WERI-Rb-1 (cell line): ENCODE measurements around the gene PTN.
"Not testable (repeated sequence)": the region's sequence is repeated elsewhere in the genome, so short reads cannot be mapped to it uniquely, and the experiment has no call there.

Experiments
- DNase-seq: peaks from one replicate; pipeline ENCODE4 v3.0.0-alpha.2; 2020
- H3K27ac ChIP-seq: fragments of 250-450 bp; sonication (Bioruptor Pico); 2 replicates; pipeline ENCODE4 v1.5.1; 2020; ENCODE audit warnings: mild to moderate bottlenecking, moderate library complexity
- H3K27me3 ChIP-seq: fragments of 250-450 bp; sonication (Bioruptor Pico); 2 replicates; pipeline ENCODE4 v1.5.1; 2021; ENCODE audit warnings: mild to moderate bottlenecking, low read depth, moderate library complexity; ENCODE audit not compliant: insufficient read depth, severe bottlenecking
- H3K36me3 ChIP-seq: fragments of 250-450 bp; sonication (Bioruptor Pico); 2 replicates; pipeline ENCODE4 v1.5.1; 2020; ENCODE audit warnings: mild to moderate bottlenecking, moderate library complexity
- H3K4me3 ChIP-seq: 2 replicates; pipeline ENCODE4 v1.5.1; 2011; ENCODE audit warnings: low read depth, mild to moderate bottlenecking, control low read depth, low read length
- H3K9me3 ChIP-seq: fragments of 250-450 bp; sonication (Bioruptor Pico); 2 replicates; pipeline ENCODE4 v1.5.1; 2021; ENCODE audit warnings: mild to moderate bottlenecking, moderate library complexity; ENCODE audit not compliant: severe bottlenecking
- CTCF ChIP-seq: IDR thresholded peaks from 2 replicates; pipeline ENCODE4 v1.5.1; 2011; ENCODE audit warnings: low read depth, mild to moderate bottlenecking, control low read depth, inconsistent platforms, low read length

The PTN gene

DNA sequence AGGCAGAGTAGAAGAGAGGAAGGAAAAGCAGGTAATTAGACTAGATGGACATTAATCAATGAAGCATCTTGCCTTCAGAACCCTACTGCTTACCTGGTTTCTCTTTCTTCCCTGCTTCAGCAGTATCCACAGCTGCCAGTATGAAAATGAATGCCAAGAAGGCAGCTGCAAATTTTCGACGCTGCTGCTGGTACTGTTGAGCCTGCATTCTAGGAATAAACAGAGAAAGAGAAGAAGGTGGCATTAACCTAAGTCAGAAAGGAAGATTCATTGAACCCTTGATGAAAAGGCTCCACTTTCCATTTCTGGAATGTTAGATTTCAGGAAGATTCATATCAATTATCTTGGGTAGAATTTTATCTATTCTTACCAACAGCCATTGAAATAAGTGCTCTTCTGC lies 88.8 kb downstream of the PTN start:
- H3K4me3 ChIP-seq: no peak overlapping the region
- no peaks in the 10 kb centered on the region for H3K9me3 ChIP-seq
- H3K27me3 ChIP-seq: no peaks in the 10 kb centered on the region
- DNase-seq: no peak
- TF ChIP-seq CTCF: no peak
- H3K36me3 ChIP-seq: no peaks in the 10 kb centered on the region
- H3K27ac ChIP-seq: no peak overlapping the region

GRCh38 chr7:137245890-137246289 lies 97.6 kb downstream of the PTN start:
- no peak overlapping the region for H3K4me3 ChIP-seq
- no peak for TF ChIP-seq CTCF
- DNase-seq: no peak
- H3K27me3 ChIP-seq: no peaks in the 10 kb centered on the region
- H3K36me3 ChIP-seq: no peaks in the 10 kb centered on the region
- H3K9me3 ChIP-seq: no peaks in the 10 kb centered on the region
- no peak overlapping the region for H3K27ac ChIP-seq

GRCh38 chr7:137245186-137245585 lies 98.3 kb downstream of the PTN start:
- no peak for DNase-seq
- H3K36me3 ChIP-seq: no peaks in the 10 kb centered on the region
- H3K4me3 ChIP-seq: no peak overlapping the region
- no peak for TF ChIP-seq CTCF
- no peak overlapping the region for H3K27ac ChIP-seq
- H3K9me3 ChIP-seq: no peaks in the 10 kb centered on the region
- H3K27me3 ChIP-seq: no peaks in the 10 kb centered on the region

DNA sequence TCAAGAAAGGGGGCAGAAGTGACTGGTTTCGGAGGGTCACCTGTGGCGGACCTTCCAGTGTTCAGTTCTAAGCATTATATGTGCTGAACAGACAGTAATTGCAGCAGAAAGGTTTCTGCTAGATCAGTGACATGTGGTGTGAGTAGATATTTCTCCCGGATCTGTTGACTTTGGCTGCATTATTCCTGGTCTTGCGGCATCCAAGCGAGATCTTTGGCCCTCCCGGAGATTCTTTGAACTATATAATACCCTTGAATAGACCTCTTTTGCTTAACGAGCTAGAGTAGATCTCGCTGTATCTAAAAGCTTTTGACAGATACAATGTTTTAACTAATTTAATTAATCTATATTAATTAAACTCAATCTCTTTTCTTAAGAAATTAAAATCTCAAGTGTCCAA lies 99.8 kb downstream of the PTN start:
- Histone ChIP-seq H3K9me3 (no peaks in the 10 kb centered on the region), H3K36me3 (no peaks in the 10 kb centered on the region), H3K4me3 (no peak overlapping the region), H3K27ac (no peak overlapping the region), H3K27me3 (no peaks in the 10 kb centered on the region)
- TF ChIP-seq CTCF: no peak
- DNase-seq: no peak

DNA sequence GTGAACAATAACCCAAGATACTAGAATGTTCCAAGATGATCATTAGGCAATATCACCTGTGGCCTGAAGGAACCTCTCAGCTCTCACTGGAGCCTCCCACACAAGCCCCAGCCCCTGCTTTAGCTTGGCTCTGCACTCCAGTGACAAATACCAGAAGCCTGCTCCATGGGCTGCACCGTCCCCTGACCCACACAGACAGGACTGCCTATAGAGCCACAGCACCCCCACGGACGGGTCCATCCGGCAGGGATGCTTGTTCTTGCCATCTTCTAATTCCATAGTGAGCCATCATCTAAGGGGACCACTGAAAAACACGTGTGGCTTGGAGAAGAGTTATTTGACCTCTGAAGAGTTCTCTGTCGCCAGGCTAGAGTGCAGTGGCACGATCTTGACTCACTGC lies 100.9 kb downstream of the PTN start:
- no peaks in the 10 kb centered on the region for H3K36me3 ChIP-seq
- H3K9me3 ChIP-seq: no peaks in the 10 kb centered on the region
- no peaks in the 10 kb centered on the region for H3K27me3 ChIP-seq
- H3K4me3 ChIP-seq: no peak overlapping the region
- H3K27ac ChIP-seq: no peak overlapping the region
- no peak for TF ChIP-seq CTCF
- DNase-seq: no peak

DNA sequence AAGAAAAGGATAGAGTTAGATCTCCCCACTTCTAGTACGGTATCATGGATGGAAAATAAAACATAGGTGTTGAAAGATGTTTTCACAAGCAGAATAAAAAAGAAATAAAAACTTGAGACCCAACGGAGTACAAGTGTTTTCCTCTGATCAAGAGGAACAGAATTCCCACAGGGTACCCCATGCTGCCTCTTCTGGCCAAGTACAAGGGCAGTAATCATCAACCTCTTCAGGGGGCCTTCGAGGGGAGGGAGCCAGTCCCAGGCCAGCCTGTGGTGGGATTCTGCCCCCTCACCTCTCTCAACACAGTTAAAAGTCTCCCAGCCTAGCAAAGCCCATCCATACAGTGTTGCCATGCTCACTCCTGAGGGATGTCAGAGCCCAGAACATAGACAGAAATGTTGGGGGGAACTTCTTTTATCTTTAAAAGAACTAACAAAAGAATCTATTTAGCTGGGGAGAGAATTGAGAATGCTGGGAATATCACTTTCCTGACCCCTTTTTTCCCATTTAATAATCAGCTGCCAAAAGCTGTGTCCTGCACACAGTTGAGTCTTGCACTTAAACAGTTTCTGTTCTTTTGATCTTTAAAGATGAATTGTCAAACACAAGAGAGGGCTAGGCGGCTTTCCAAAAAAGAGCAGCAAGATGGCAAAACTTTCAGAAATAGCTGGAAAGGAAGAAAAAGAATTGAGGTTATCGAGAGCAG lies 101.7 kb downstream of the PTN start:
- Histone ChIP-seq H3K36me3 (no peaks in the 10 kb centered on the region), H3K27ac (no peak overlapping the region), H3K9me3 (no peaks in the 10 kb centered on the region), H3K4me3 (no peak overlapping the region), H3K27me3 (no peaks in the 10 kb centered on the region)
- TF ChIP-seq CTCF: no peak
- no peak for DNase-seq

- H3K4me3 ChIP-seq, H3K9me3 ChIP-seq, H3K36me3 ChIP-seq, H3K27ac ChIP-seq, H3K27me3 ChIP-seq, DNase-seq: not testable (repeated sequence)
Observed at GRCh38 chr7:137239186-137239585, 104.3 kb downstream of the PTN start.
